ENCODE measurements around the gene TPPP.

The TPPP gene

GRCh38 chr5:645421-645820 lies 47.7 kb downstream of the TPPP start:
- Histone ChIP-seq H3K4me1 (ENCODE audit: control insufficient read depth, low read length) (peaks cover 12% of the 10 kb centered on the region), H3F3A (ENCODE audit: control insufficient read depth, insufficient read depth) (no peaks in the 10 kb centered on the region), H3K79me2 (ENCODE audit: control insufficient read depth, low read length) (no peaks in the 10 kb centered on the region), H3K27me3 (ENCODE audit: control insufficient read depth, low read length) (no peaks in the 10 kb centered on the region), H3K4me2 (ENCODE audit: low read length) (no peak overlapping the region), H3K27ac (ENCODE audit: low read depth, low read length) (no peak overlapping the region), H3K9me2 (replicated peaks; ENCODE audit: control insufficient read depth, low read length) (no peaks in the 10 kb centered on the region), H3K9me3 (ENCODE audit: control insufficient read depth, insufficient read depth, low read length) (peaks cover 19% of the 10 kb centered on the region), H3K36me3 (ENCODE audit: control insufficient read depth, low read length) (peaks cover 73% of the 10 kb centered on the region), H4K20me1 (ENCODE audit: control insufficient read depth, insufficient read depth, low read depth, low read length) (no peaks in the 10 kb centered on the region), H3K4me3 (ENCODE audit: low read length) (no peak overlapping the region)
- TF ChIP-seq EZH2phosphoT487 (IDR thresholded peaks at IDR 0.05; ENCODE audit: borderline replicate concordance, low read length), result no peak
- TF ChIP-seq, protein P1, sequence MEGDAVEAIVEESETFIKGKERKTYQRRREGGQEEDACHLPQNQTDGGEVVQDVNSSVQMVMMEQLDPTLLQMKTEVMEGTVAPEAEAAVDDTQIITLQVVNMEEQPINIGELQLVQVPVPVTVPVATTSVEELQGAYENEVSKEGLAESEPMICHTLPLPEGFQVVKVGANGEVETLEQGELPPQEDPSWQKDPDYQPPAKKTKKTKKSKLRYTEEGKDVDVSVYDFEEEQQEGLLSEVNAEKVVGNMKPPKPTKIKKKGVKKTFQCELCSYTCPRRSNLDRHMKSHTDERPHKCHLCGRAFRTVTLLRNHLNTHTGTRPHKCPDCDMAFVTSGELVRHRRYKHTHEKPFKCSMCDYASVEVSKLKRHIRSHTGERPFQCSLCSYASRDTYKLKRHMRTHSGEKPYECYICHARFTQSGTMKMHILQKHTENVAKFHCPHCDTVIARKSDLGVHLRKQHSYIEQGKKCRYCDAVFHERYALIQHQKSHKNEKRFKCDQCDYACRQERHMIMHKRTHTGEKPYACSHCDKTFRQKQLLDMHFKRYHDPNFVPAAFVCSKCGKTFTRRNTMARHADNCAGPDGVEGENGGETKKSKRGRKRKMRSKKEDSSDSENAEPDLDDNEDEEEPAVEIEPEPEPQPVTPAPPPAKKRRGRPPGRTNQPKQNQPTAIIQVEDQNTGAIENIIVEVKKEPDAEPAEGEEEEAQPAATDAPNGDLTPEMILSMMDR (IDR thresholded peaks at IDR 0.05; ENCODE audit: low read depth, low read length, poor library complexity, severe bottlenecking), result no peak

DNA sequence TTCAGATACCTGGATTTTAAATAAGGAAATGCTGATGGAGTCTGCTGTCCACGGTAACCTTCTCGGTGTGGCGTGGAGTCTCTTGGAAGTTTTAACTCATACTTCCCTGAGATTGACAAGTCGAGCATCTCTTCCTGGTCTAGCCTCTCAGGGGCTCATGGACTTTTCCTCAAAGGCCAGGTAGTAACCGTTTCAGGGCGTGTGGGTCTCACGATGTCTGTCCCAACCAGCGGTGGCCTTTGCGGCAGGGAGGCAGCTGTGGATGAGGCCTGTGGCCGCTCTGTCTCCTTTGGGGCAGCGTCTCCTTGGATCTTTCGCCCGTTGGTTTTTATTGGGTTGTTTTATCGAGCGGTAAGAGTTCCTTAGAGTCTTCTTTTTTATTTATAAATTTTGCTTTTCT lies 48.2 kb downstream of the TPPP start:
- Histone ChIP-seq H3K36me3 (ENCODE audit: control insufficient read depth, low read length) (peaks cover 77% of the 10 kb centered on the region), H3K4me2 (ENCODE audit: low read length) (no peak overlapping the region), H3K4me1 (ENCODE audit: control insufficient read depth, low read length) (peaks cover 12% of the 10 kb centered on the region), H3K79me2 (ENCODE audit: control insufficient read depth, low read length) (no peaks in the 10 kb centered on the region), H3K27ac (ENCODE audit: low read depth, low read length) (no peak overlapping the region), H3K9me2 (replicated peaks; ENCODE audit: control insufficient read depth, low read length) (no peaks in the 10 kb centered on the region), H3K4me3 (ENCODE audit: low read length) (no peak overlapping the region), H3F3A (ENCODE audit: control insufficient read depth, insufficient read depth) (no peaks in the 10 kb centered on the region), H3K27me3 (ENCODE audit: control insufficient read depth, low read length) (no peaks in the 10 kb centered on the region), H3K9me3 (ENCODE audit: control insufficient read depth, insufficient read depth, low read length) (peaks cover 19% of the 10 kb centered on the region), H4K20me1 (ENCODE audit: control insufficient read depth, insufficient read depth, low read depth, low read length) (no peaks in the 10 kb centered on the region)
- TF ChIP-seq EZH2phosphoT487 (IDR thresholded peaks at IDR 0.05; ENCODE audit: borderline replicate concordance, low read length), result no peak
- TF ChIP-seq, protein P1 (IDR thresholded peaks at IDR 0.05; ENCODE audit: low read depth, low read length, poor library complexity, severe bottlenecking), result no peak

GRCh38 chr5:644509-644908 lies 48.6 kb downstream of the TPPP start:
- TF ChIP-seq, protein P1 (IDR thresholded peaks at IDR 0.05; ENCODE audit: low read depth, low read length, poor library complexity, severe bottlenecking), result no peak
- no peak for TF ChIP-seq EZH2phosphoT487 (IDR thresholded peaks at IDR 0.05; ENCODE audit: borderline replicate concordance, low read length)
- no peak overlapping the region for H3K4me3 ChIP-seq (ENCODE audit: low read length)
- peaks cover 19% of the 10 kb centered on the region for H3K9me3 ChIP-seq (ENCODE audit: control insufficient read depth, insufficient read depth, low read length)
- no peaks in the 10 kb centered on the region for H3K9me2 ChIP-seq (replicated peaks; ENCODE audit: control insufficient read depth, low read length)
- peaks cover 82% of the 10 kb centered on the region for H3K36me3 ChIP-seq (ENCODE audit: control insufficient read depth, low read length)
- H3K79me2 ChIP-seq (ENCODE audit: control insufficient read depth, low read length), result no peaks in the 10 kb centered on the region
- no peaks in the 10 kb centered on the region for H3F3A ChIP-seq (ENCODE audit: control insufficient read depth, insufficient read depth)
- peaks cover 12% of the 10 kb centered on the region for H3K4me1 ChIP-seq (ENCODE audit: control insufficient read depth, low read length)
- no peak overlapping the region for H3K4me2 ChIP-seq (ENCODE audit: low read length)
- no peaks in the 10 kb centered on the region for H4K20me1 ChIP-seq (ENCODE audit: control insufficient read depth, insufficient read depth, low read depth, low read length)
- H3K27ac ChIP-seq (ENCODE audit: low read depth, low read length), result no peak overlapping the region
- no peaks in the 10 kb centered on the region for H3K27me3 ChIP-seq (ENCODE audit: control insufficient read depth, low read length)

Data from DOHH2 (cell line).